ENCODE data around the gene GJB4. TPM values are rescaled to one million over a fixed set of nuclear protein-coding genes. Genes with fewer than 3 reads are reported as not detected.

GJB4 gene
- total RNA-seq, 2 experiments from 2014 or later = not detected

DNA sequence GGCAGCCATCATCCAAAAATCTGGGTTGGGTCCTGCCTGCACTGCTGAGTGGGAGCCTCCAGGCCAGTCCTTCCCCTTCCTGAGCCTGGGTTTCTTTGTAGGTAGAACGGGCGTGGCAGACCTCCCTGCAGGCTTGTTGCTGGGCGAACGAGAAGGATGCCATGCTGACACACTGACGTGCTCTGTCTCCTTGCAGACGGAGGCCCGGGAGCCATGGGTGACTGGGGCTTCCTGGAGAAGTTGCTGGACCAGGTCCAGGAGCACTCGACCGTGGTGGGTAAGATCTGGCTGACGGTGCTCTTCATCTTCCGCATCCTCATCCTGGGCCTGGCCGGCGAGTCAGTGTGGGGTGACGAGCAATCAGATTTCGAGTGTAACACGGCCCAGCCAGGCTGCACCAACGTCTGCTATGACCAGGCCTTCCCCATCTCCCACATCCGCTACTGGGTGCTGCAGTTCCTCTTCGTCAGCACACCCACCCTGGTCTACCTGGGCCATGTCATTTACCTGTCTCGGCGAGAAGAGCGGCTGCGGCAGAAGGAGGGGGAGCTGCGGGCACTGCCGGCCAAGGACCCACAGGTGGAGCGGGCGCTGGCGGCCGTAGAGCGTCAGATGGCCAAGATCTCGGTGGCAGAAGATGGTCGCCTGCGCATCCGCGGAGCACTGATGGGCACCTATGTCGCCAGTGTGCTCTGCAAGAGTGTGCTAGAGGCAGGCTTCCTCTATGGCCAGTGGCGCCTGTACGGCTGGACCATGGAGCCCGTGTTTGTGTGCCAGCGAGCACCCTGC is 34.7 kb downstream of the GJB4 start:
- Histone ChIP-seq H3K4me3 (ENCODE audit: low read length) (no peak overlapping the region), H3K27me3 (ENCODE audit: control insufficient read depth in 1 of 2, insufficient read depth in 2 of 2, low read length in 2 of 2) (peaks cover 15 to 22% of the 10 kb centered on the region in 2 experiments), H3K9me3 (ENCODE audit: control insufficient read depth in 1 of 2, insufficient read depth in 1 of 2, low read length in 2 of 2) (no peaks in the 10 kb centered on the region), H3K27ac (ENCODE audit: low read depth in 1 of 2, low read length in 2 of 2) (no peak overlapping the region), H3K4me1 (ENCODE audit: insufficient read depth, low read length) (peaks cover 8% of the 10 kb centered on the region), H3K36me3 (ENCODE audit: insufficient read depth, low read length) (no peaks in the 10 kb centered on the region)
- TF ChIP-seq, protein P1, sequence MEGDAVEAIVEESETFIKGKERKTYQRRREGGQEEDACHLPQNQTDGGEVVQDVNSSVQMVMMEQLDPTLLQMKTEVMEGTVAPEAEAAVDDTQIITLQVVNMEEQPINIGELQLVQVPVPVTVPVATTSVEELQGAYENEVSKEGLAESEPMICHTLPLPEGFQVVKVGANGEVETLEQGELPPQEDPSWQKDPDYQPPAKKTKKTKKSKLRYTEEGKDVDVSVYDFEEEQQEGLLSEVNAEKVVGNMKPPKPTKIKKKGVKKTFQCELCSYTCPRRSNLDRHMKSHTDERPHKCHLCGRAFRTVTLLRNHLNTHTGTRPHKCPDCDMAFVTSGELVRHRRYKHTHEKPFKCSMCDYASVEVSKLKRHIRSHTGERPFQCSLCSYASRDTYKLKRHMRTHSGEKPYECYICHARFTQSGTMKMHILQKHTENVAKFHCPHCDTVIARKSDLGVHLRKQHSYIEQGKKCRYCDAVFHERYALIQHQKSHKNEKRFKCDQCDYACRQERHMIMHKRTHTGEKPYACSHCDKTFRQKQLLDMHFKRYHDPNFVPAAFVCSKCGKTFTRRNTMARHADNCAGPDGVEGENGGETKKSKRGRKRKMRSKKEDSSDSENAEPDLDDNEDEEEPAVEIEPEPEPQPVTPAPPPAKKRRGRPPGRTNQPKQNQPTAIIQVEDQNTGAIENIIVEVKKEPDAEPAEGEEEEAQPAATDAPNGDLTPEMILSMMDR (IDR thresholded peaks at IDR 0.05) = no peak
- peaks cover 26% of the 10 kb centered on the region for H3K27me3 Mint-ChIP-seq
- ATAC-seq (ENCODE audit: poor library complexity) = no peak
- no peaks in the 10 kb centered on the region for H3K9me3 Mint-ChIP-seq
- H3K4me3 Mint-ChIP-seq = no peak overlapping the region
- POLR2A ChIA-PET = no interaction called here
- peaks cover 4% of the 10 kb centered on the region for H3K4me1 Mint-ChIP-seq (ENCODE audit: low read depth)
- H3K36me3 Mint-ChIP-seq (ENCODE audit: low read depth) = no peaks in the 10 kb centered on the region
- intact Hi-C loops (cut with DNase I, micrococcal nuclease) = no loop called here
- H3K27ac Mint-ChIP-seq = no peak overlapping the region
- DNase-seq = no peak
- CTCF ChIA-PET = no interaction called here

DNA sequence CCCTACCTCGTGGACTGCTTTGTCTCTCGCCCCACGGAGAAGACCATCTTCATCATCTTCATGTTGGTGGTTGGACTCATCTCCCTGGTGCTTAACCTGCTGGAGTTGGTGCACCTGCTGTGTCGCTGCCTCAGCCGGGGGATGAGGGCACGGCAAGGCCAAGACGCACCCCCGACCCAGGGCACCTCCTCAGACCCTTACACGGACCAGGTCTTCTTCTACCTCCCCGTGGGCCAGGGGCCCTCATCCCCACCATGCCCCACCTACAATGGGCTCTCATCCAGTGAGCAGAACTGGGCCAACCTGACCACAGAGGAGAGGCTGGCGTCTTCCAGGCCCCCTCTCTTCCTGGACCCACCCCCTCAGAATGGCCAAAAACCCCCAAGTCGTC is 35.2 kb downstream of the GJB4 start:
- no peaks in the 10 kb centered on the region for H3K36me3 Mint-ChIP-seq (ENCODE audit: low read depth)
- Histone ChIP-seq H3K36me3 (ENCODE audit: insufficient read depth, low read length) (no peaks in the 10 kb centered on the region), H3K9me3 (ENCODE audit: control insufficient read depth in 1 of 2, insufficient read depth in 1 of 2, low read length in 2 of 2) (no peaks in the 10 kb centered on the region), H3K4me3 (ENCODE audit: low read length) (no peak overlapping the region), H3K4me1 (ENCODE audit: insufficient read depth, low read length) (peaks cover 8% of the 10 kb centered on the region), H3K27ac (ENCODE audit: low read depth in 1 of 2, low read length in 2 of 2) (no peak overlapping the region), H3K27me3 (ENCODE audit: control insufficient read depth in 1 of 2, insufficient read depth in 2 of 2, low read length in 2 of 2) (peaks cover 15 to 22% of the 10 kb centered on the region in 2 experiments)
- H3K27me3 Mint-ChIP-seq = peaks cover 24% of the 10 kb centered on the region
- no peak overlapping the region for H3K27ac Mint-ChIP-seq
- H3K4me3 Mint-ChIP-seq = no peak overlapping the region
- ChIA-PET CTCF (no interaction called here), POLR2A (no interaction called here)
- ATAC-seq (ENCODE audit: poor library complexity) (no peak), DNase-seq (no peak)
- no peaks in the 10 kb centered on the region for H3K9me3 Mint-ChIP-seq
- H3K4me1 Mint-ChIP-seq (ENCODE audit: low read depth) = peaks cover 4% of the 10 kb centered on the region
- intact Hi-C loops (cut with DNase I, micrococcal nuclease) = no loop called here
- TF ChIP-seq, protein P1 (IDR thresholded peaks at IDR 0.05) = no peak

- Histone ChIP-seq H3K9me3 (ENCODE audit: control insufficient read depth in 1 of 2, insufficient read depth in 1 of 2, low read length in 2 of 2) (no peaks in the 10 kb centered on the region), H3K4me3 (ENCODE audit: low read length) (no peak overlapping the region), H3K27me3 (ENCODE audit: control insufficient read depth in 1 of 2, insufficient read depth in 2 of 2, low read length in 2 of 2) (peaks cover 15 to 18% of the 10 kb centered on the region in 2 experiments), H3K27ac (ENCODE audit: low read depth in 1 of 2, low read length in 2 of 2) (no peak overlapping the region), H3K4me1 (ENCODE audit: insufficient read depth, low read length) (peaks cover 8% of the 10 kb centered on the region), H3K36me3 (ENCODE audit: insufficient read depth, low read length) (no peaks in the 10 kb centered on the region)
- no peak overlapping the region for H3K27ac Mint-ChIP-seq
- CTCF ChIA-PET = no interaction called here
- DNase-seq = no peak
- peaks cover 4% of the 10 kb centered on the region for H3K4me1 Mint-ChIP-seq (ENCODE audit: low read depth)
- intact Hi-C loops (cut with DNase I, micrococcal nuclease) = no loop called here
- POLR2A ChIA-PET = no interaction called here
- no peak overlapping the region for H3K4me3 Mint-ChIP-seq
- H3K9me3 Mint-ChIP-seq = no peaks in the 10 kb centered on the region
- peaks cover 15% of the 10 kb centered on the region for H3K27me3 Mint-ChIP-seq
- TF ChIP-seq, protein P1 (IDR thresholded peaks at IDR 0.05) = no peak
- no peak for ATAC-seq (ENCODE audit: poor library complexity)
- no peaks in the 10 kb centered on the region for H3K36me3 Mint-ChIP-seq (ENCODE audit: low read depth)
Measured at GRCh38 chr1:34795916-34796315, 36.4 kb downstream of the GJB4 start.
